DOHH2 (cell line): ENCODE measurements around the gene DYNC2LI1.

Experiments
- H3F3A ChIP-seq: fragments of 200-600 bp; sonication (generic), shearing (Covaris generic); 2 replicates; pipeline ENCODE4 v1.6.0; 2016; ENCODE audit warnings: antibody characterized with exemption, mild to moderate bottlenecking; ENCODE audit not compliant: control insufficient read depth, insufficient read depth
- H3K27ac ChIP-seq: fragments of 200-600 bp; sonication (generic); 2 replicates; pipeline ENCODE4 v1.5.1; 2014; ENCODE audit warnings: low read depth, mild to moderate bottlenecking, low read length, moderate library complexity
- H3K27me3 ChIP-seq: fragments of 200-600 bp; sonication (generic); 2 replicates; pipeline ENCODE4 v1.6.1; 2014; ENCODE audit warnings: mild to moderate bottlenecking, low read length, mixed read lengths; ENCODE audit not compliant: control insufficient read depth
- H3K36me3 ChIP-seq: fragments of 200-600 bp; sonication (generic); 2 replicates; pipeline ENCODE4 v1.6.1; 2014; ENCODE audit warnings: mild to moderate bottlenecking, low read length, moderate library complexity, mixed read lengths; ENCODE audit not compliant: control insufficient read depth
- H3K4me1 ChIP-seq: fragments of 200-600 bp; sonication (generic); 2 replicates; pipeline ENCODE4 v1.6.1; 2014; ENCODE audit warnings: mild to moderate bottlenecking, low read length, mixed read lengths; ENCODE audit not compliant: control insufficient read depth
- H3K4me2 ChIP-seq: fragments of 200-600 bp; sonication (generic); 2 replicates; pipeline ENCODE4 v1.6.0; 2014; ENCODE audit warnings: mild to moderate bottlenecking, low read length, moderate library complexity
- H3K4me3 ChIP-seq: fragments of 200-600 bp; sonication (generic); 2 replicates; pipeline ENCODE4 v1.5.1; 2014; ENCODE audit warnings: mild to moderate bottlenecking, low read length, mixed read lengths
- H3K79me2 ChIP-seq: fragments of 200-600 bp; sonication (generic); 2 replicates; pipeline ENCODE4 v1.6.1; 2014; ENCODE audit warnings: mild to moderate bottlenecking, low read length, mixed read lengths; ENCODE audit not compliant: control insufficient read depth
- H3K9me2 ChIP-seq: fragments of 200-600 bp; sonication (generic); replicated peaks from 2 replicates; pipeline ENCODE4 v1.6.1; 2014; ENCODE audit warnings: mild to moderate bottlenecking, low read length, mixed read lengths; ENCODE audit not compliant: control insufficient read depth
- H3K9me3 ChIP-seq: fragments of 200-600 bp; sonication (generic); 2 replicates; pipeline ENCODE4 v1.6.1; 2014; ENCODE audit warnings: antibody characterized with exemption, low read length, mixed read lengths; ENCODE audit not compliant: control insufficient read depth, insufficient read depth
- H4K20me1 ChIP-seq: fragments of 200-600 bp; sonication (generic); 2 replicates; pipeline ENCODE4 v1.6.0; 2014; ENCODE audit warnings: low read depth, mild to moderate bottlenecking, antibody characterized with exemption, low read length, moderate library complexity; ENCODE audit not compliant: control insufficient read depth, insufficient read depth
- CTCF ChIP-seq: fragments of 200-600 bp; sonication (generic); IDR thresholded peaks from one replicate; pipeline ENCODE4 v1.5.1; 2014; ENCODE audit warnings: antibody characterized with exemption, mild to moderate bottlenecking, low read depth, low read length; ENCODE audit not compliant: poor library complexity, severe bottlenecking
- EZH2phosphoT487 ChIP-seq: fragments of 200-600 bp; sonication (generic); IDR thresholded peaks from 2 replicates; pipeline ENCODE4 v1.6.1; 2017; ENCODE audit warnings: borderline replicate concordance, mild to moderate bottlenecking, antibody characterized with exemption, low read length, moderate library complexity, mixed read lengths

Gene DYNC2LI1

GRCh38 chr2:43738257-43738656 lies 35.6 kb upstream of the DYNC2LI1 start:
- H3F3A ChIP-seq = no peaks in the 10 kb centered on the region
- peaks cover 3% of the 10 kb centered on the region; the same call in 1 of the 2 replicates for H3K27me3 ChIP-seq
- H3K27ac ChIP-seq = no peak overlapping the region
- no peak overlapping the region for H3K4me3 ChIP-seq
- no peaks in the 10 kb centered on the region for H3K9me3 ChIP-seq
- H4K20me1 ChIP-seq = no peaks in the 10 kb centered on the region
- no peaks in the 10 kb centered on the region for H3K36me3 ChIP-seq
- no peaks in the 10 kb centered on the region for H3K4me1 ChIP-seq
- no peak for TF ChIP-seq CTCF
- no peak for TF ChIP-seq EZH2phosphoT487
- H3K79me2 ChIP-seq = no peaks in the 10 kb centered on the region
- H3K4me2 ChIP-seq = no peak overlapping the region
- H3K9me2 ChIP-seq = no peaks in the 10 kb centered on the region

GRCh38 chr2:43743706-43744105 lies 30.1 kb upstream of the DYNC2LI1 start:
- Histone ChIP-seq H3K4me3 (no peak overlapping the region), H3K36me3 (no peaks in the 10 kb centered on the region), H3K4me2 (no peak overlapping the region), H3K9me2 (no peaks in the 10 kb centered on the region), H3K79me2 (no peaks in the 10 kb centered on the region), H3K9me3 (no peaks in the 10 kb centered on the region), H3K27me3 (no peaks in the 10 kb centered on the region; the same call in 1 of the 2 replicates), H3K27ac (no peak overlapping the region), H3F3A (no peaks in the 10 kb centered on the region), H4K20me1 (no peaks in the 10 kb centered on the region), H3K4me1 (peaks cover 4% of the 10 kb centered on the region; the same call in 1 of the 2 replicates)
- TF ChIP-seq CTCF = no peak
- no peak for TF ChIP-seq EZH2phosphoT487

- Histone ChIP-seq H3K9me2 (no peaks in the 10 kb centered on the region), H3K9me3 (no peaks in the 10 kb centered on the region), H3K79me2 (no peaks in the 10 kb centered on the region), H3K4me2 (no peak overlapping the region), H3K36me3 (no peaks in the 10 kb centered on the region), H3K27me3 (no peaks in the 10 kb centered on the region), H3K27ac (no peak overlapping the region), H3K4me3 (no peak overlapping the region), H3F3A (no peaks in the 10 kb centered on the region), H4K20me1 (no peaks in the 10 kb centered on the region), H3K4me1 (peaks cover 4% of the 10 kb centered on the region; the same call in 1 of the 2 replicates)
- no peak for TF ChIP-seq EZH2phosphoT487
- no peak for TF ChIP-seq CTCF
Measured at GRCh38 chr2:43745457-43745856, 28.4 kb upstream of the DYNC2LI1 start.

- H3K36me3 ChIP-seq = no peaks in the 10 kb centered on the region
- H3K9me2 ChIP-seq = no peaks in the 10 kb centered on the region
- no peaks in the 10 kb centered on the region for H3K27me3 ChIP-seq
- H3F3A ChIP-seq = no peaks in the 10 kb centered on the region
- H3K4me3 ChIP-seq = no peak overlapping the region
- no peaks in the 10 kb centered on the region for H4K20me1 ChIP-seq
- H3K27ac ChIP-seq = no peak overlapping the region
- H3K4me2 ChIP-seq = no peak overlapping the region
- H3K9me3 ChIP-seq = no peaks in the 10 kb centered on the region
- H3K79me2 ChIP-seq = no peaks in the 10 kb centered on the region
- TF ChIP-seq CTCF (no peak), EZH2phosphoT487 (no peak)
- peaks cover 4% of the 10 kb centered on the region; the same call in 1 of the 2 replicates for H3K4me1 ChIP-seq
Measured at GRCh38 chr2:43748333-43748732, 25.5 kb upstream of the DYNC2LI1 start.
